ENCODE results near the gene SHOX. TPM values are rescaled to one million over a fixed set of nuclear protein-coding genes. Genes with fewer than 3 reads are reported as not detected.

SHOX gene
- total RNA-seq, 1 donor from 2014 or later, result not detected

Other genes with a start within 250 kb of the SHOX start
- gene PPP2R3B, start 243.9 kb upstream of the SHOX start, total RNA-seq, result 207 and 226 TPM in 2 replicates